ENCODE results near the gene UGDH.
"Not testable (repeated sequence)": the region's sequence is repeated elsewhere in the genome, so short reads cannot be mapped to it uniquely, and the experiment has no call there.

DNA sequence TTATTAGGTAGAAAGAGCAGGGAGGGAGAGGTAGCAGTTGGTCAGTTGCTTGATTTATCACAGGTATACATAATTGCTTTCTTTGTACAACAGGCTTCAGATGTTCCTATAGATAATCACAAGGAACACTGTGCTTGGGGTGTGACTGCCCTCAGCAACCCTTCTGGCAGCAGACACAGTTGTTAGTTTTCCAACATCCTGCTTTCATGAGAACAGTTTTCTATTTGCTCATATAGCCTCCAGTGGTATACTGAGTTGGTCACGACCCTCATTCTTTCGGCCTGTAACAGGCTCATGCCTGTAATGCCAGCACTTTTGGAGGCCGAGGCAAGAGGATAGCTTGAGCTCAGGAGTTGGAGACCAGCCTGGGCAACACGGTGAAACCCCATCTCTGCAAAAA, 16.8 kb upstream of the UGDH start:
- TF ChIP-seq, protein P1, sequence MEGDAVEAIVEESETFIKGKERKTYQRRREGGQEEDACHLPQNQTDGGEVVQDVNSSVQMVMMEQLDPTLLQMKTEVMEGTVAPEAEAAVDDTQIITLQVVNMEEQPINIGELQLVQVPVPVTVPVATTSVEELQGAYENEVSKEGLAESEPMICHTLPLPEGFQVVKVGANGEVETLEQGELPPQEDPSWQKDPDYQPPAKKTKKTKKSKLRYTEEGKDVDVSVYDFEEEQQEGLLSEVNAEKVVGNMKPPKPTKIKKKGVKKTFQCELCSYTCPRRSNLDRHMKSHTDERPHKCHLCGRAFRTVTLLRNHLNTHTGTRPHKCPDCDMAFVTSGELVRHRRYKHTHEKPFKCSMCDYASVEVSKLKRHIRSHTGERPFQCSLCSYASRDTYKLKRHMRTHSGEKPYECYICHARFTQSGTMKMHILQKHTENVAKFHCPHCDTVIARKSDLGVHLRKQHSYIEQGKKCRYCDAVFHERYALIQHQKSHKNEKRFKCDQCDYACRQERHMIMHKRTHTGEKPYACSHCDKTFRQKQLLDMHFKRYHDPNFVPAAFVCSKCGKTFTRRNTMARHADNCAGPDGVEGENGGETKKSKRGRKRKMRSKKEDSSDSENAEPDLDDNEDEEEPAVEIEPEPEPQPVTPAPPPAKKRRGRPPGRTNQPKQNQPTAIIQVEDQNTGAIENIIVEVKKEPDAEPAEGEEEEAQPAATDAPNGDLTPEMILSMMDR (IDR thresholded peaks at IDR 0.05; ENCODE audit: extremely low read depth in 1 of 2, insufficient read depth in 1 of 2, low read depth in 1 of 2, low read length in 2 of 2) = not testable (repeated sequence)
- TF ChIP-seq EZH2 (IDR thresholded peaks at IDR 0.05; ENCODE audit: borderline replicate concordance, low read depth, low read length, severe bottlenecking); POLR2A (IDR thresholded peaks at IDR 0.05; ENCODE audit: low read depth, low read length); FOS (IDR thresholded peaks at IDR 0.05; ENCODE audit: borderline replicate concordance, insufficient read depth, low read length); JUN (IDR thresholded peaks at IDR 0.05; ENCODE audit: borderline replicate concordance, insufficient read depth, insufficient read length, low read depth); POLR2AphosphoS5 (IDR thresholded peaks at IDR 0.05; ENCODE audit: insufficient read depth, low read depth, low read length): not testable (repeated sequence)
